Hematopoietic multipotent progenitor cell (in vitro differentiated cells): ENCODE results near the gene NEDD4. TPM values are rescaled to one million over a fixed set of nuclear protein-coding genes. Genes with fewer than 3 reads are reported as not detected.
"Not testable (repeated sequence)": the region's sequence is repeated elsewhere in the genome, so short reads cannot be mapped to it uniquely, and the experiment has no call there.

Experiments used
- DNase-seq, 3 donors: peaks; one replicate each; pipeline ENCODE4 v3.0.0-alpha.2; 2011 to 2015; ENCODE audit warnings: low read depth in 2 of 3, low spot score in 2 of 3
- total RNA-seq: library from RNA; depleted of rRNA; stranded (reverse); fragments of >200 nt; gene quantifications from one replicate; pipeline ENCODE4 v1.2.3, GENCODE V29; 2012

The NEDD4 gene
- total RNA-seq, 1 donor = 18.0 TPM

DNA sequence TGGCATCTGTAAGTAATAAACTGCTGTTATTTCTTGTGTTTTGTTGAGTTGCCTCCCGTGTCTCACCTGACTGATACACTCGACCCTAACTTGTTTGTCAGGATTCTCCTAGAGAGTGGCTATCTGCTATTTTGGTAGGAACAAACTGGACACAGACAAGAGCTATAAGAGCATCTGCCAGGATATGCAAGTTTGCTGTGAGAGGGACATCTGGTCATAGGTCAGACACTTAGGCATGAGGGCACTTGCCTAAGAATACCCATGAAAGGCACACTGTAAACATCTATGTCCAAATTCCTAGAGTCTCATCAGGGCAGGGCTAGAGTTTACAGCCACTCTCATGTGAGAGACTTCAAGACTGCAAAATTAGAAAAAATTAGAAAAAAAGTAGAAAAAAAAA lies 32.5 kb downstream of the NEDD4 start:
- DNase-seq = no peak

DNA sequence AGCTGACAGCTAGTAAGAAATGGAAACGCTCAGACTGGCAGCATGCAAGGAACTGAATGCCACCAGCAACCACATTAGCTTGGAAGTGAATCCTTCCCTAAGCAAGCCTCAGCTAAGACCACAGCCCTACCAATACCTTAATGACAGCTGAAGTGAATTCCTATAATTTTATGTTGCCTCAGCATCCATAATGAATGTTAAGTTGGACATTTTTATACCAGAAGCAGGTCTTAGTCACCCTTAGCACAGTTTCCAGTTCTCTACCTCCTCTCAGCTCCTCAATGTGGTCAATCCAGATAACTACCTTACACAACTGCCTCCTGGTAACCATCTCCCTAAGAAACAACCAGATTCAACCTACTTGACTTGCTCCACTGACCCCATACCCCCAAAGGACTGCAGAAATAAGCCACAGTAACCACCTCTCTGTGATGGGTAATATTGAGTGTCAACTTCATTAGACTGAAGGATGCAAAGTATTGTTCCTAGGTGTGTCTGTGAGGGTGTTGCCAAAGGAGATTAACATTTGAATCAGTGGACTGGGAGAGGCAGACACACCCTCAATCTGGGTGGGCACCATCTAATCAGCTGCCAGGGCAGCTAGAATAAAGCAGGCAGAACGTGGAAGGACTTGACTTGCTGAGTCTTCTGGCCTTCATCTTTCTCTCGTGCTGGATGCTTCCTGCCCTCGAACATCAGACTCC lies 33.5 kb downstream of the NEDD4 start:
- DNase-seq = peak in 1 of 3 donors; percentile 16

DNA sequence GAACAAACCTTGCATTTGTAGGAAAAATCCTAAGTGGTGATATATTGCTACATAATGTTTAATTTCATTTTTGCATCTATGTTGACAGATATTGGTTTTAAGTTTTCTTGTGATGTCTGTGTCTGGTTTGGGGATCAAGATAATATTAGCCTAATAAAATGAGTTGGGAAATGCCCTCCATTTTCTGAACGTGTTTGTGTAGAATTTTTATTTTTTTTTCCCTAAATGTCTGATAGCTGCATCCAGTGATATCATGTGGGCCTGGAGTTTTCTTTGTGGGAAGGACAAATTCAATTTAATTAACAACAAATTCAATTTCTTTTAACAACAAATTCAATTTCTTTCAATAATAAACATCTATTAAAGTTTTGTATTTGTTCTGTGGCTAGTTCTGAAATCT lies 35.1 kb downstream of the NEDD4 start:
- DNase-seq = no peak

DNA sequence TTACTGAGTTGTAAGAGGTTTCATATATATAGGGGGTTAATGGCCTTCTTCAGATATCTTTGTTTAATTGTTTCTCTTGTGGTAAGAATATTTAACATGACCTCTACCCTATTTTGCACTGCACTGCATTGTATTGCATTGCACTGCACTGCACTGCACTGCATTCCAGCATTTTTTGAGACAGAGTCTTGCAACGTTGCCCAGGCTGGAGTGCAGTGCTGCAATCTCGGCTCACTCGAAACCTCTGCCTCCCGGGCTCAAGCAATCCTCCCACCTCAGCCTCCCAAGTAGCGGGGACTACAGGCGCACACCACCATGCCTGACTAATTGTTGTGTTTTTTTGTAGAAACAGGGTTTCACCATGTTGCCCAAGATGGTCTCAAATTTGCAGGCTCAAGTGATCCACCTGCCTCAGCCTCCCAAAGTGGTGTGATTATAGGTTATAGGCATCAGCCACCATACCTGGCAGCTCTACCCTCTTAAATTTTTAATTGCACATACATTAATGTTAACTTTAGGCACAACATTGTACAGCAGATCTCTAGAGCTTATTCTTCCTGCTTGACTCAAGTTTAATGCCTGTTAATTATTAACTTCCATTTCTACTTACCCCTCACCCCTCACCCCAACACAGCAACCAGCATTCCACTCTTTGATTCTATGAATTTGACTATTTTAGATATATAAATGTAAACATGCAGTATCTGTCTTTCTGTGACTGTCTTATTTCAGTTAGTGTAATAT lies 38.4 kb downstream of the NEDD4 start:
- DNase-seq = no peak

DNA sequence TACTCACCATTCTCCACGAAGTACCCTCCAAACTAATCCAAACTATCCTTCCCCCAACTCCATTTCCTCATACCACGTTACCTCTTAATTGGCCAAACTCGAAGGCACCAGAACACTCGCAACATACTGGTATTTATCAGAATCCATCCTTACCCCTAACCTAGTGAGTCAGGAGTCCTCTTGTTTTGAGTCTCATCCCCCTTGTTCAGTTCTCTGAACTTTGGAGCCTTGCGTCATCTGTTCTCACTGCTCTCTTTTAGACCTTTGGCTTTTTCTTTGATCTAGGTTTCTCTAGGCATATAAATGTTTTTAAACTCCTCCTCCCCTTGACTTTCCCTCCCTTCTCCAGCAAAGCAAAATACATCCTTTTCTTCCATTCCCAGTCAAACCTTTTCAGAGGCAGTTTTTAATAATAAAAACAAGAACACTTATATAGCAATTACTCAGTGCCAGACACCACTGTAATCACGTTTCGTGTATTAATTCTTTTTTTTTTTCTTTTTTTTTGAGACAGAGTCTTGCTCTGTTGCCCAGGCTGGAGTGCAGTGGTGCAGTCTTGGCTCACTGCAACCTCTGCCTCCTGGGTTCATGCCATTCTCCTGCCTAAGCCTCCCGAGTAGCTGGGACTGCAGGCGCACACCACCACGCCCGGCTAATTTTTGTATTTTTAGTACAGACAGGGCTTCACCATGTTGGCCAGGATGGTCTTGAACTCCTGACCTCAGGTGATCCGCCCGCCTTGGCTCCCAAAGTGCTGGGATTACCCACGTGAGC lies 40.7 kb downstream of the NEDD4 start:
- DNase-seq = not testable (repeated sequence)

DNA sequence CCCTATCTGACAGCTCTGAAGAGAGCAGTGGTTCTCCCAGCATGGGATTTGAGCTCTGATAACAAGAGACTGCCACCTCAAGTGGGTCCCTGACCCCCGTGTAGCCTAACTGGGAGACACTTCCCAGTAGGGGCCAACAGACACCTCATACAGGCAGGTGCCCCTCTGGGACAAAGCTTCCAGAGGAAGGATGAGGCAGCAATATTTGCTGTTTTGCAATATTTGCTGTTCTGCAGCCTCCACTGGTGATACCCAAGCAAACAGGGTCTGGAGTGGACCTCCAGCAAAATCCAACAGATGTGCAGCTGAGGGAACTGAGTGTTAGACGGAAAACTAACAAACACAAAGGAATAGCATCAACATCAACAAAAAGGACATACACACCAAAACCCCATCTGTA lies 48.8 kb downstream of the NEDD4 start:
- DNase-seq = not testable (repeated sequence)

DNA sequence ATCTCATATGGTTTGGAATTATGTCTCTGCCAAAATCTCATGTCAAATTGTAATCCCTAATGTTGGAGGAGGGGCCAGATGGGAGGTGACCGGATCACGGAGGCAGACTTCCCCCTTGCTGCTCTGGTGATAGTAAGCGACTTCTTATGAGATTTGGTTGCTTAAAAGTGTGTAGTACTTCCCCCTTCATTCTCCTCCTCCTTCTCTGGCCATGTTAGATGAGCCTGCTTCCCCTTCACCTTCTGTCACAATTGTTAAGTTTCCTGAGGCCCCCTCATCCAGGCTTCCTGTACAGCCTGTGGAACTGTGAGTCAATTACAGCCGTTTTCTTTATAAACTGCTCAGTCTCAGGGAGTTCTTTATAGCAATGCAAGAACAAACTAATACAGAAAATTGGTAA lies 51.1 kb downstream of the NEDD4 start:
- peak in 2 of 3 donors; percentile 61 to 93 for DNase-seq

DNA sequence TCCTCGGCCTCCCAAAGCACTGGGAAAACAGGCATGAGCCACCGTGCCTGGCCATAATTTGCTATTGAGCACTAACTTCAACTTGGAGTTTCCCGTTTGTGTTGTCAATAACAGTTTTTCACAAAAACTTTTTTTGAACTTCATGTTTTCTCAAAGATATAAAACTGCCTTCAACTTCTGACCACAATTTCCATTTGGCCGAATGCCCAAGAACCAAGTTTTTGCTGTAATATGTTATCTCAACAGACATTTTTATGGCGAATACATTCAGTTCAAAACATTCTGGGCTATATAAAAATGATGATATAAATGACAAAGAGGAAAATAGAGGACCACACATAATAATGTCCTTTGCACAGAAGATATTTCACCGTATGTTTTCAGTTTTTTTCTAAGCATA lies 56.4 kb downstream of the NEDD4 start:
- peak in 2 of 3 donors; percentile 85 to 96 for DNase-seq

DNA sequence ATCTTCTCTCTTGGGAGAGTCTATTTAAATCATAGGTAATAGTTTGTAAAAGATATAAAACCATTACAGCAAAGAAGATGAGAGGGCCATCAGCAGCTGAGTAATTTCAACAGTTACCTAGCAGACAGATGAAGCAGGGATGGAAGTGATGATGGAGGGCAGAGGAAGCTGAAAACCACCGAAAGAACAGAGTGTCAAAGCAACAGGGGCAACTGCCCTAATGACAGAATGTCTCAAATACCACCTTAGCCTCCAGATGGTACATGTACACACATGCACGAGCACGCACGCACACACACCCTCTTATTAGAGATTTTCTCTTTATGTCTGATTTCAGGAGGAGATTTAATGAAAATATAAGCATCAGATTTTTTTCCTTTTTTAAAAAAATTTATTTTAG lies 64.5 kb downstream of the NEDD4 start:
- DNase-seq = peak in 1 of 3 donors; percentile 40

DNA sequence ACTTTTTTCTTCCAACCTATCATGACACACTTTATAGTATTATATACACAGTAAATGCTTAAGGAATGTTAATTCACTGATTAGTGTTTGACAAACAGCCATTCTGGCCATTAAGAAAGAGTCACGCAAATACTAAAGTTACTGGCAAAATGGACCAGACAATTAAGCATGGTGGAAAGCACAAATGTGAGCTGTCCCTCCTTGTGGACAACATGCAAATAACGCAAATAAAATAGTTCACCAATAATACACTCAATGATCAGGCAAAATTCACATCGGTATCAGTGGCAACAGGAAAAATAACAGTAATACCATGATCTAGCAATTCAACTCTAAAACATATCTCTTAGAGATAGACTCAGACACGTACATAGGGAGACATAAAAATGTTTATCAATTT lies 71.7 kb downstream of the NEDD4 start:
- no peak for DNase-seq

DNA sequence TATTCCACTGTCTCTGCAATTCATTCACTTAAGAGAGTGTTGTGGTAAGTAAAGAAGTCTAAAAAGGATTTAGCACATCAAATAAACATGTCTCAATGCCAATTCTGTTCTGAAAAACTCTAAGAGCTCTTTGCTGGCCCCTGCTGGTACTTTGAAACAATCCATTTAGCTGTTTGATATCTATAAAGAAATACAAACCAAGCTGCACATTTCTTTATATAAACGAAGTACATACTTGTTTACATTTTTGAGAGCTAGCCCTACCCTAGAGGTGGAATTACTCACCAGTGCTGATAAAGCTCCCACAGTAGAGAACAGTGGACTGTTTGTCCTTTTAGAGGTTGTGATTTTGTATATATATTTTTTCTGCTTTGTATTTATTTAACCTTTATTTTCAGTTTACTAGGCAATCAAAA lies 75.5 kb downstream of the NEDD4 start:
- DNase-seq = peak in 2 of 3 donors; percentile 40 to 79

DNA sequence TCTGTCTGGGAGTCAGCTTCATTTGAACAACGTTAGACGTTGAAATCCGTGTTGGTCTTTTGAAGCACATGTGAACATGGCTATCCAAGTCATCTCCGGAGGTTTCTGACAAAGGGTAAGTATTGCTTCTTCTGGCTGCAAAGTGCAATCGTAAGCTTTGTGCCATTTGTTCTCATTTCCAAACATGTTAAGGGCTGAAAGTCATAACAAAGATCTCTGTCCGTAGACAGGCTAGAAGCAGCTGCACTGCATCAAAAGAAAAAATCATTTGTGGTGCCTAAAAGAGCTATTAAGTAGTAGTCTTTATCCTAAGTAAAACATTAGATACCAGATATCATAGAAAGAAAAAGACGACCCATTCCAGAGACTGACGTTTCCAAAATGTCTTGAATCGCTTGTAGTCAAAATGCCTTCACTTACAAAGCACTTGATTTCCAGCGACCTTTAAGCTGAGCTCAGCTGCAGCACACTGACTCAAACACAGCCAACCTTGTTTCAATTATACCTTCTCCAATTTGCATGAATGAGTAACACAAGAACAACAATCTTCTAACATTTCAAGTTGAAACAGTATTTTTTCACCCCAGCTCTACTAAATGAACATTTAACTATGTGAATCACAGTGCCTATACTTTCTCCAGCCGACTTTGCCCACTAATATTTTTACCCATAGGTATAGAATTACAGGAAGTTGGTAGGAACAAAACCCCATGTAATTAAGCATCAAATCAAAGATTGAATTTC lies 76.6 kb downstream of the NEDD4 start:
- no peak for DNase-seq

DNA sequence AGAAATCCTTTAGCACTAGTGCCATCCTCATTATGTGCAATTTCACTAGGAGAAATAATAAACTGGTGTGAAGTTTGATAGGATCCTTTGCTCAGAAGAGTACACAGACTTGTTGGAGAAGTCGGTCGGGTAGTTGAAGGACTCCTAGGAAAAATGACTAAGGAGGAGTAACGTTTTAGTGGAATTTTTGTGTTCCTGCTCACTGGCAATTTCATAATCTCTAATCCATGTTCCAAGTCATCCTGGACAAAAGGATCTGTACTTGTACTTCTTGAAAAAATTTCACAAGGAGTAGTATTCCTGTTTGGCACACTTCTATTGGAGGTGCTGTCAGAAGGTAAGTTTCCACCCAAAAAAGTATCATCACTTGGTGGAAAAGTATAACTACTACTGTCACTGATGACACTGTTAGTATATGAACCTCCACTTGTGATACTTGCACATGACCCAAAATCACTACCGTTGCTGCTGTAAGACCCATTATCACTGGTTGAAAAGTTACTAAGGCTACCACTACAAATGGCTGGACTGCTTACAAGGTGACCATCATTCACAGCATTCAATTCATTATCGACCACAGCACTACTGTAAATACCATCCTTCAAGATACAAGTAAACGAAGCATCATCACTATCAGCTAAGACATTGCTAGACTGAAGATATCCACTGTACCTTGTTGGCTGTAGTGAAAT lies 77.4 kb downstream of the NEDD4 start:
- DNase-seq = no peak

DNA sequence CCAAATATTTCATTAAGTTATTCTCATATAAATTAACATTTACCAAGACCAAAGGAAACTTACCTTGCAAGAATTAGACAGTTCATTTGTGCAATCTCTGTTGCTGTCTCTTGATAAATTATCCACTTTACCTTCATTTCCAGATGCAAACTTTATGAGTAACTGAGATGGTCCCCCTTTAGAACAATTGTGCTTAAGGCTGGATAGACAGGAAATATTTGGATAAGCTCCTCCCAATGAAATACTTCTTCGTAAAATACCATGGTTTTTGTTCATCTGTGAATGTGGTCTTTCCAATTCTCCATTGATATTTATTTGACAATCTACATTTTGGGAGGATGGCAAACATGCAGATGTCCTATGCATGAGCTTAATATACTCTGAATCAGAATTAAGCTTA lies 78.2 kb downstream of the NEDD4 start:
- no peak for DNase-seq

DNA sequence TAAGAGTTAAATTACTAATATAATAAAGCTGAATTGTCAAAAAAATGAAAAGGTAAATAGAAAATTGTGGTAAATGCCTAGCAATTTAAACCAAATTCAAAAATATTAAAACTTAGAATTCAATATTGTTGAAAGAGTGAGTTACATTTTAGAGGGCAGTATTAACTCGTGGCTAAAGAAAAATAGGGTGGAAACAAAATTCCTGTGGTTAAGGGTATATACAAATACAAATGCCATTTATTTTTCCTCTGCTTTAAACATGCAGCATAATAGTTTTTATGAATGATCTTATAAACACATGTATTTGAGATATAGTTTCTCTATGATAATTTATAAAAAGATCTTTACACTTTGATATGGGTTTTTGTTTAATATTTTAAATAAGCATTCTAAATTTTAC lies 79.0 kb downstream of the NEDD4 start:
- no peak for DNase-seq

DNA sequence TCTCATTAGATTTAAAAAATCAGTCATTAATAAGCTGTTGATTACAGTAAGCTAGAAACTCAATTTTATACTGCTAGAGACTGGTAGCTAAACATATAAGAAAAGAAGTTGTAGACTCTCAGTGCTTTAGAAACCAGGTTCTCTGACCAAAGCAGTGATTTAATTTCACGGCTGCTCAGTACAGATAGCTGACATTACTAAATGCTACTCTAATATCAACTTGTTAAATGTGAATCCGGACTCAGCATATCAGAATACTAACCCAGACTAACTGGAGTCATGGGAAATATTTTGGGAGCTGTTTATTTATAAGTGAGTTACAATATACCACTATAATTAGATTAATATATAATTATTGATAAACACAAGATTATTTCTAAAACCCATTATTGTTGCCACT lies 80.4 kb downstream of the NEDD4 start:
- no peak for DNase-seq

DNA sequence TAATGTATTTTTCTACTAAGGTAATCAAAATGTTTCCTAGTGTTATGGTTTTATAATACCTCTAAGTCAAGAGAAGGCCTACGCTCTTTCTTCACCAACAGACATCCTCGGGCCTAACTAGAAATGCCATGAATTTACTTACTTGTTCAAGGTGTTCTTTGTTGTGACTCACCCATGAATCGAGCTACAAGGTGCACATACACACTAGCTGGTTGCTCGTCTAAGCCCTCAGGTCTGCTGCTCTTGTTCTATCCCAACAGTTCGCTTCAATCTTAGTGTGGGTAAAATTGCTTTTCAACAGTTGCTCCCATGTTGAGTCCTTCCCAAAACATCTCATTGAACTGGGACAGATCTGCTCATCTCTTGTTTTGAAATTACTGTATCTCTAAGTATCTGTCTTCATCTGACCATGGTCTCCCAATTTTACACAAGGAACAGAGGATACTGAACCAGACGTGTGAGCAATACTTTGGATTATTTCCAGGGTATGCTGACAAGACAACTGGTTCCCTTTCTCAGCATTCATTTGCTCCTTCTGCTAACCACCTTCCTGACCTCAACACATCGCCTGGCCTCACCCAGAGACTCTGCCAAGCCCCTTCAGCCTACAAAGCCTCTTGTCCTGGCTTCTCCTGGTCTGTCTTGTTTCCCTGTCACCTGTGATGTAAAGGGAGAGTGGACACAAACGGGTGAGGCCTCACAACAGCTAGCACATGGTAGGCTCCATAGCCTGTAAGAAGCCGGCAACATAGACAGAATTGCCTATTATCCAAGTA lies 84.2 kb downstream of the NEDD4 start:
- no peak for DNase-seq

DNA sequence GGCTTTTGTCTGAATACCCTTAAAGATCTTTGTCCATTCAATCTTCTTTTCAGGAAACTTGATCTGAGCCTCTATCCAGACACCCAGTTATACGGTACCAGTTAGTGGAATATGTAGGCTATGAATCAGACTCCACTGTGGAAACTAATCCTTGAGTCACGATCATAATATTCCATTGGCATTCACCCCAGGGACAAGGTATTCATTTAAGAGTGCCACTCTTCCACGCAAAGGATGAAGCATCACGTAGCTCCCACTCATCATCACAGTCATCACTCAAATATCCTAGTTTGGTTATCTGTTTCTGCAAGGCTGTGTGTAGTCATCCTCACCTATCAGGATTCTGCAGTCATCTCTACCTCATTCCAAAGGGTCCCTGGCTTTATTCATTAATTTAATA lies 85.6 kb downstream of the NEDD4 start:
- DNase-seq = no peak

DNA sequence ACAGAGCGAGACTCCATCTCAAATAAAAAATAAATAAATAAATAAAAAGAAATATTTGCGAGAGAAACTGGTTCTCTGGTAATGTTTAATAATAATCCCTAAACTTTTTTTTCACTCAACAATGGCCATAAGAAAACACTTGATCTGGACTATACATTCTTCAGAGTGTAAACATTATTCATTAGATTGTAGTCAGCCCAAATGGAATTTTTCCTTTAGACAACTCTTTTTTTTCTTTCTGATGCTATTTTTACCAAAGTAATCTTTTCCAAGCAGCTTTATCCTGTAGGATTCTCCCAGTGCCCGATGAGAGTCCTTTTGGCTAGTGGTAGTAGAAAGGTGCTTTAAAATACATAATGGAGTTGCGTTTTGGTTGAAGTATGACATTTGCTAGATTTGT lies 90.4 kb downstream of the NEDD4 start:
- no peak for DNase-seq

DNA sequence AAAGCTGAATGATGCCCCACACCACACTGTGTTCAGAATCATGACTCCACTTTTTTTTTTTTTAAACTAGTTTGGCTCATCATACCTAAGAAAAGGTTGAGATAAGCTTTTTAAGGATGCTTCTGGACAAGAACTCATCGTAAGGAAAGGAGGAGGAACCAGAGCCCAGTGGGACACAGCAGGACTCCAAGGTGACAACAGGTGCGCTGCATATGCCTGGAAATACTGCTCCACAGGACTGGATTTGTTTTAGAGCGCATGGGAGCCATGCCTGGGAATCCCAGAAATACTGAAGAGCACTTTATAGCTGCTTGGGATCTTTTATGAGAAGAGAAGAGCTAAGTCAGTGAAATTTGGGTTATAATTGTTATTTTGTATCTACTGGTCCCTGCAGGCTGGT lies 93.4 kb downstream of the NEDD4 start:
- DNase-seq = no peak
